Melanocyte of skin (primary cell): ENCODE measurements around the gene DEF6. TPM values are rescaled to one million over a fixed set of nuclear protein-coding genes. Genes with fewer than 3 reads are reported as not detected.

ENCODE experiments used
- total RNA-seq, 2 donors: library from RNA; depleted of rRNA; stranded (reverse); fragments of >200 nt; gene quantifications; 2 replicates each; pipeline ENCODE4 v1.2.3, GENCODE V29; 2012

Gene DEF6
- total RNA-seq = under 1 TPM; under 0.01 TPM

GRCh38 chr6:35297601-35298481, at the start of gene DEF6:
TSS of gene DEF6 (plus strand) at chr6:35297818. CDS start at chr6:35297857, 39 bp downstream.

GRCh38 chr6:35259194-35259947, 38.2 kb upstream of the DEF6 start, which contains the start of gene ZNF76:
TSS of gene ZNF76 (plus strand) at chr6:35259735. CDS start at chr6:35281152, 21,417 bp downstream.

GRCh38 chr6:35342258-35343091, 44.9 kb downstream of the DEF6 start, which contains the start of gene PPARD:
TSS of gene PPARD (plus strand) at chr6:35342558. CDS start at chr6:35411088, 68,530 bp downstream.

Other genes starting within 250 kb of the DEF6 start
- gene TCP11, start 156.5 kb upstream of the DEF6 start, total RNA-seq = under 1 TPM in 1 of 2 donors, not detected in 1; 0.33 TPM
- gene SCUBE3, start 83.9 kb upstream of the DEF6 start, total RNA-seq = under 1 TPM; under 0.01 TPM
- gene ZNF76, start 38.1 kb upstream of the DEF6 start, total RNA-seq = 10 to 100 TPM; 15.3 to 20.0 TPM
- 1 to 10 TPM; 8.3 to 8.7 TPM for gene PPARD, start 44.7 kb downstream of the DEF6 start, total RNA-seq
- 1 to 10 TPM; 5.5 to 9.7 TPM for gene FANCE, start 154.5 kb downstream of the DEF6 start, total RNA-seq
- gene RPL10A, start 170.6 kb downstream of the DEF6 start, total RNA-seq = 1,000 to 10,000 TPM in 1 of 2 donors, 100 to 1,000 TPM in 1; 520 to 1,278 TPM
- 1 to 10 TPM; 4.1 to 5.0 TPM for gene TEAD3, start 199.3 kb downstream of the DEF6 start, total RNA-seq
- gene TULP1, start 215.1 kb downstream of the DEF6 start, total RNA-seq = not detected